NCI-H526 treated with DMSO at 0.1 percent for 48 hours (cell line): ENCODE data around the gene MRC1.

Source experiments
- DNase-seq: peaks from one replicate; lab custom pipeline; 2025; lab: John Stamatoyannopoulos, UW

MRC1 gene

DNA sequence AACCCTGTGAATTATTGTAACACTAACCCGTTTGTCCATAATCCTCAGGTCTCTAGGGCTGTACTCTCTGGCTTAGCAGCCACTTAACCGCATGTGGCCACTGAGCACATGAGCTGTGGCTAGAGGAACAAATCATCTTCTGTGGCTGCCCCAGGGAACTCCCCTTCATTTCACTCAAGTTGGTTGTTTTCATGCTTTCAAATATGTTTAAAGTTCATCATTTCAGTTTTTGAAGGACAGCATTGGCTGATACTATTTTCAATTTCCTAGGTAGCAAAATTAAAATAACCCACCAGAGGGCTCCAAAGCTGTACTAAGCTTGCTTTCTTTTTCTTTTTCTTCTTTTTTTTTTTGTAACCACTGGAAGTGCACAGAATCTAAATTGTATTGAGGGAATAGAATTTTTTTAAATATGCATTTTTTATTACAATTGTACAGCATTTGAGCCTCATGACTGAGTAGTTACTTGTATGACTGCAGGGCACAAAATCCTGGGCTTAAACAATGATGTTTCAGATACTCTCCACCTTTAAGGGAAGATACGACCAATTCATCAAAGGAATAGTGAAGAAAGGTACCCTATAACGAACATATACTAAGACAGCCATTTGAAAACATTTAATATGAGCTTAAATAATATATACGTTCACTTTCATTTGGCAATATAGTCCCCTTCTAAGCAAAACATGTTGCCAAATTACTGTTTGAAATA lies 38.6 kb downstream of the MRC1 start:
- DNase-seq = no peak

DNA sequence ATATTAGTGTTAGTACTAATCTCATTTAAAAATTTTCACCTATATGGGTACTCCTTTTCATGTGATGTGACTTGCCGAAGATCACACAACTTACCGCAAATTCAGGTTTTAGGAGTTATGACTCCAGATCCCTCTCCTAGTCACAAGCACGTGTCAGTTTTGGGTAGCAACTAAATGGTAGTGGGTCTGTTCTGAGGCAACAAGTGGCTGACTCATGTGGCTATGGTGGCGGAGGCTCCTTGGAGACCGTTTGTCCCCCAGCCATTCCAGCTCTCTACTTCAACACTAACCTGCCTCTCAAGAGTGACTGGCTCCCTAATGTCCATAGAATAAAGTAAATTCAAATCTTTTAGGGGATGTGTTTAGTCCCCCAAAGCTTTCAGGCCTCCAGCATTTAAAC lies 39.5 kb downstream of the MRC1 start:
- no peak for DNase-seq

DNA sequence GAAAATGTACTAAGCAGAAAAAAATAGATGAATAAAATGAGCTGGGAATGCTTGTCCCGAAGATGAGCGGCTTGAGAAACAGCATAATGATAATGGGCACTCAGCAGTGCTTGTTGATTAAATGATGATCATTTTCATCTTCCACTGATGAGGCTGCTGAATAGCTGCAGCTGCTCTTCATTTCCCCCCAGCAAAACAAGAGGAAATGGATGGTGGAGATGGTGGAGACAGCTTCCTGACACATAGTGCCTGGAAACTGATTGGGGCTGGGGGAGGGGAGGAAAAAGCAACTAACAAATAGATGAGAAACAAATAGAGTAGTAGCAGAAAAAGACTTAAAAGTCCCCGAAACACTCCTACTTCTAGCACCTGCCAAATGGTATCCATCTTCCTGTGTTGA lies 41.4 kb downstream of the MRC1 start:
- no peak for DNase-seq

DNA sequence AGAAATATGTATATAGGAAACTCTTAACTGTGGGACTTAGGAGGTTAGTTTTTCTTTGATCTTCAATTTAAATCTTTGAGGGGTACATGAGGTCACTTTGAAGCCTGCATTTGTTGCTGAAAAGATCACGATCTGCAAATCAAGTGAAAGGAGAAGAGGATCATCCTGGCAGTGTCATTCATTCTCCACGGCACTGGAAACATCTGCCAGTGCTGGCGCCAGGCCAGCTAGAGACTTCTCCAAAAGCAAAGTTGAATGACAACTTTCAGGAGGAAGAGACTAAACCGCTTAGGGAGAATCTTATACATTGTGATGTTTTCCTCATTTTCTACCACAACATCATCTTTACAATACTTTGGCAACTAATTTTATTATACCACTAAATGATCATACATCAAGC lies 42.5 kb downstream of the MRC1 start:
- DNase-seq = no peak

GRCh38 chr10:17854044-17854652 lies 45.0 kb downstream of the MRC1 start:
- DNase-seq = no peak

DNA sequence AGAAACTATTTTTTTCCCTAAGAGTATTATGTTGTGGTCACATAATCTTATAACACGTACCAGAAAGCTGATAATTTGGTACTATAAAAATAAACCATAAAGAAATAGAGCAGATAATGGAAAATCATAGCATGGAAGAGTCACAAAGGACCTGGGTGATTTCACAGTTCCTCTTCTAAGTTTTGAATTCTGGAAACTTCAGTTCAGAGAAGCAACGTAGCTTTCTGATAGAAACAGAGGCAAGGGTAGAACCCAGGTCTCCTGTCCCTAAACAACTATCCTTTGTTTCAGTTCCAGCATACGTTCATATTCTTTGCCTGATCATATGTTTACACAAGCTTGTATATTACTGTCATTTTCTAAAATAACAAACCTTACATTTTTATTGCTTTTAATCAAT lies 47.9 kb downstream of the MRC1 start:
- no peak for DNase-seq

DNA sequence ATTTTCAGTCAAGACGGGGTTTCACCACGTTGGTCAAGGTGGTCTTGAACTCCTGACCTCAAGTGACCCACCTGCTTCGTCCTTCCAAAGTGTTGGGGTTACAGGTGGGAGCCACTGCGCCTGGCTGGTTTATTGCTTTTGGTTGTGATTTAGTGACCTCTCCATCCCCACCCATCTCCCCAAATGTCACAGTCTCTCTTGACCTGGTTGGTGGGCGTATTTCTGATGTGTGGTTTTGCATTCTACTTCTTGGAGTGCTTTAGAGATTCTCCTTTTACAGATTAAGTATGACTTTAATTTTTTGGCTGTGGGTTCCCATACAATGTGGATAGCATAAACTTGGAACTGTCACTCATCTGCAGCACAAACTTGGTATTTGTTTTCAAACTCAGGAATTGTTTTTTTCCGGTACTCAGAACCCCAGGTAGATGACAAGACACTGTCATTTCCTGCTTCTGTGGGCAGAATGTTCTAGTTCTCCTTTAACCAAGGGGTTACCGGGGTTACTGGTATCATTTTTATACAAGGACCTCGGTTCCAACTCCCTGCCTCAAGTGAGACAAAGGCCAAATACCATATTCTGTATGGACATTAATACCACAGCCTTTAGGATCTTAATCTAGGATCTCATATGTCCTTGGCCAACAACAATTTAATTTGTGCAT lies 50.5 kb downstream of the MRC1 start:
- DNase-seq = no peak

- DNase-seq = no peak
These were observed 52.6 kb downstream of the MRC1 start for GRCh38 chr10:17861760-17862159.

DNA sequence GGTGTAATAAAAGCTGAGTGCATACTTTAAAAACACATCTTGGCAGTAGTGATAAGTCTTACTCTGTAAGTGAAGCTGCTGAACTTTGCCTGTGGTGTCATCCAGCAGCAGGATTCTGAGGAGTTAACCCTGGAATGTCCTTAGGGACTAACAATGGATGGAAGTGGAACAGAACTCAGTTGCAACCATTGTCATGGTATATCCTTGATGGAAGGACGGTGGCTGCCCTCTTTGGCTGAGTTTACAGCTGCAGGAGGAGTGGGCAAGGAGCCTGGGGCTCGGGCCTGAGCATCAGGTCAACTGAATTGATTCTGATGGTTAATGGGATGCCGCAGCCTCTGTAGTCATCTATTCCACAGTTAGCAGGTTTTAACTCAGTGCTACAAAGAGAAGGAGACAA lies 56.2 kb downstream of the MRC1 start:
- no peak for DNase-seq

DNA sequence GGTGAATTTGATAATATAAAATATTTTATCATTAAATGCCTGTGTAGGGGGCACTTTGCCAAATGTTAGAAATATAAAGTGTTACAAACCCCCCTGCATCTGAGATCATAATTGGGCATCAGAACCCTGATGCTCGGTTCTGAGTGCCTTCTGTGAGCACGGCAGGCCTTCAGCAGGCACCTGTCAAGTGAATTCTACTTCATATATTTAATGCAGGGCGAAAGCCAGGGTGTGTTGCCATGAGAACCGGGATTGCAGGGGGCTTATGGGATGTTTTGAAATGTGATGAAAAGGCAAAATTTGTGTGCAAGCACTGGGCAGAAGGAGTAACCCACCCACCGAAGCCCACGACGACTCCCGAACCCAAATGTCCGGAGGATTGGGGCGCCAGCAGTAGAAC lies 57.2 kb downstream of the MRC1 start:
- no peak for DNase-seq

GRCh38 chr10:17867056-17867455 lies 57.9 kb downstream of the MRC1 start:
- no peak for DNase-seq

DNA sequence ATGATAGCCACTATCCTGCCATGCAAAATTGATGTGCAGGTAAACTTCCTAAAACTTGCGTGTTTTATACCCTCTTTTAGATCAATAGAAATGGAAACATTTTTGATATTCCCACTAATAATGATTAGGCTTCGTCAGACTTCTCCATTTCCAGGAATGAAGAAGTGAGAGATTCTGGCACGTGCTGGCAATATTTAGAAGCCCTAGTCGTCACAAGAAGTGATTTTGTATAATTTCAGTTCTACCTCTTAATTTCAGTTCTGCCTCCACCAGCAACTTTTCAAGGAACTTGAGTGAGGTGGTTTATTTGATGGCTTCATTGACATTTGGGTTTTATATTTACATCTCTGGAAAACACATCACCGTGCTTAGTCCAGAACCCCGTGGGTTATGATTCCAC lies 61.9 kb downstream of the MRC1 start:
- DNase-seq = no peak

DNA sequence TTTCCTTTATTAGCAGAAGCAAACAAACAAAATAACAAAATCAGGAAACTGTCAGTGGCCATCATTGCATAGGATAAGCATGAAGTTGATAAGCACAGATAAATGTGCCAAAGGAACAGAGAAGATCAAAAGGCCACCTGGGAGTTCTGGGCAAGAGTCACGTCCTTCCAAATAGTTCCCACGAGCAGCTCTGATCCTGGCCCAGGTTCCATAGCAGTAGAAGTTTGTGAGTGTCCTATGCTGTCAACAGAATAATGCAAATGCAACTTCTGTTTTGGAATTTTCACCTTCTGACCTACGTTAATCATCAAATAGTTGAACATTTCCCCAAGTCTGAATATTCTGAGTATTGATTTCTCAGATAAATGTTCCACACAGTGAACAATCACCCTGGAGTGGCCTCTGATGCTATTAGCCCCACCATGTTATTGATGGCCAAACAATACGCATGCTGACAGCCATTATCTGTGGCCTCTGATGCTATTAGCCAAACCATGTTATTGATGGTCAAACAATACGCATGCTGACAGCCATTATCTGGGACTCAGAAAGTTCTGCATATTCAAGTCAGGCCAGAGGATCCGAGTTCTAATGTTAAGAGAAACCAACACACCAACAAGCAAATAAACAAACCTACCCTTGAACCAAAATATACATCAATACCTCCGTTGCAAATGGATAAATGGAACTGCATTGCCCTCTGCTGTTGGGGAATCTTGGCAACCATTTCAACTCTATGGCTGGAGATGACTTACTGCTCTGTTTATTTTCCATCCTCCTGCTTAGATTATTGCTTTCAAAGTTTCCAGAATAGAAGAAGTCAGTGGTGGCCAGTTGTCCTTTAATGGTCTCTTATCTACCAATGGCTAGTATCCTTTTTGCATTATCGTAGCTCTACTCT lies 63.3 kb downstream of the MRC1 start:
- no peak for DNase-seq

DNA sequence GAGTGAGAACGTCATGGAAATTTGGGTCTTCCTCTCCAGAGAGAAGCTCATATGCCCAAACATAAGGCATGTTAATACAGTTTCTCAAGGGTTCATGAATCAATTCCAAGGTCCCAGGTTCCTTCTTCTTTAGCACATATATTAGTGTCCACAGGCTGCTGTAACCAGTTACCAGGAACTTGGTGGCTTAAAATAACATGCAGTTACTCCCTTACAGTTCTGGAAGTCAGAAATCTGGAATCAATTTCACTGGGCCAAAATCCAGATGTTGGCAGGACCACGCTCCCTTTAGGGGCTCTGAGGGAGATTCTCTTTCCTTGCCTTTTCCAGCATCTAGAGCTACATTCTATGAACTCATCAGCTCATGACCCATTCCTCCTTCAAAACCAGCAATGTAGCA lies 64.8 kb downstream of the MRC1 start:
- no peak for DNase-seq

DNA sequence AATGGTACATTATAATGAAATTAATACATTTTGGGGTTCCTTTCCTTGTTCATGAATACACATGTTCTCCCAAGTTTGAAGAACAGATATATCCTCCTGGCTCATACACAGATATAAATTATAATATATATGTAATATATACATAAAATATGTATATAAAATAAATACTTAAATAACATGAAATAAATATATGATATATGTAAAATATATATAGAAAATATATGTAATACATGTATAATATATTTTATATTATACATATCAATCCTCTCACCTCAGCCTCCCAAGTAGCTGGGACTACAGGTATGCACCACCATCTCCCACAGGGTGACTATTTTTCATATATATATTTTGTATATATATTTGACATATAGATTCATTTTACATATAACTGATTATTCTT lies 68.0 kb downstream of the MRC1 start:
- DNase-seq = no peak

DNA sequence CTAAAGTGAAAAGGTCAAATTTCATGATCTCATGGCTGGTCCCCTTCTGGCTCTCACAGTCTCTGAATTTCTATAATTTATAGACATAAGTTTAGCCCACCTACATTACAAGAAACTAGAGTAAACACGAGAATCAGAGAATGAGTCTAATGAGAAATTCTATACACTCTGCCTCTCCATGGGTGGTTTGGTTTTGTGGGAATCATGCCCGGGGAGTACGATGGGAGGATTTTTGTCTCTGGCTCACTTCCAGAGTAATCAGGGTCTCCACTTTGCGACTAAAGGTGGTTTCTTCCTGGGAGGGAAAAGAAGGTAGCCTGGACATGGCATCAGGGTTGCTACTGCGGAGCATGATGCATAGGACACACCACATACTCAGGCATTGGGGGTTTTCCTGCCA lies 69.7 kb downstream of the MRC1 start:
- DNase-seq = no peak

DNA sequence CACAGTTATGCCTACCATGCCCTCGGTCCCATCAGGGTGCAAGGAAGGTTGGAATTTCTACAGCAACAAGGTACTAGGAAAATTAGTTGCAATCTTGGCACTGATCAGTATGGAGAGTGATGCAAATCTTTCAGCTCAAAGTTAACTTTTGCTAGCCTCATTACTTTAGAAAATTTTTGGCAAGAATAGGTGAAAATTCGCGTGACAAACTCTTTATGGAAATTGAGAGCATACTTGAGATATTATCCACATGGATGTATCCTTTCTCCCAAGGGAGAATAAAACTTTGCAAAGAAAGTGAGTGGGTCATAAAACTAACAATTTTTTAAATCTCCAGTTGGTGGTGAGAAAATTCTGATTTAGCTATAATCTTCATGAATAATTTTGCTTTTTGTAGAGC lies 71.5 kb downstream of the MRC1 start:
- DNase-seq = no peak

GRCh38 chr10:17882557-17882956 lies 73.4 kb downstream of the MRC1 start:
- DNase-seq = no peak

DNA sequence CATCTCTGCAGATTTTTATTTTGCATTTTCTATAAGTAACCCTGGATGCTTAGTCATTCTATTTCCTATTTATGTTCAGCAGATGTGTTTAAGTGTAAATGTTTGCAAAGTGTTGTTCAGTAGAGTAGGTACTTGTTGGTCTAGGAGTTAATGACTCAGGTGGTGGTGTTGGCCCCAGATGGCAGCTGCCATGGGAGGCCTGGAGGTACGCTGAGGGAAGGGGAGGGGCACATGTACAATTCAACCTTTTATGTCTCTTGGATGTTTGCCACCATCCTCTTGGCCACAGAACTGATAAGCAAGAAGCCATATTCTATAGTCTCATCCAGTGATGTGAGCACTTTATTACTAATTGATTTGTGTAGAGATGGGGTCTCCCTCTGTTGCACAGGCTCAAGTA lies 74.5 kb downstream of the MRC1 start:
- DNase-seq = no peak

- DNase-seq = no peak
These were observed 79.0 kb downstream of the MRC1 start for GRCh38 chr10:17888189-17888588.

DNA sequence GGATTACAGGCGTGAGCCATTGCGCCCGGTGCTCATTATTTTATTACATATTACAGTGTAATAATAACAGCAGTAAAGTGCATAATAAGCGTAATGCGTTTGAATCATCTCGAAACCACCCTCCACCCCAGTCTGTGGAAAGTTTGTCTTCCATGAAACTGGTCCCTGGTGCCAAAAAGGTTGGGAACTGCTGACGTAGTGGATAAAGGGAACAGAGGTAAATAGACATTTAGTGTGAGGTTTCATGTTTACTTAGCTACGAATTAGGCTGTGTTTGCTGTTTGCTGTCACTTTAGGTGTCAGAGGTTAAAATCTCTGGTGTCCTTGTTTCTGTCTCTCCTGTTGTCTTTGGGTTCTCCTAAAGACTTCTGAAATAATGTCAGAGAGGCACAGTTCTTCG lies 82.3 kb downstream of the MRC1 start:
- DNase-seq = no peak

GRCh38 chr10:17904564-17904963 lies 95.4 kb downstream of the MRC1 start:
- DNase-seq = no peak

DNA sequence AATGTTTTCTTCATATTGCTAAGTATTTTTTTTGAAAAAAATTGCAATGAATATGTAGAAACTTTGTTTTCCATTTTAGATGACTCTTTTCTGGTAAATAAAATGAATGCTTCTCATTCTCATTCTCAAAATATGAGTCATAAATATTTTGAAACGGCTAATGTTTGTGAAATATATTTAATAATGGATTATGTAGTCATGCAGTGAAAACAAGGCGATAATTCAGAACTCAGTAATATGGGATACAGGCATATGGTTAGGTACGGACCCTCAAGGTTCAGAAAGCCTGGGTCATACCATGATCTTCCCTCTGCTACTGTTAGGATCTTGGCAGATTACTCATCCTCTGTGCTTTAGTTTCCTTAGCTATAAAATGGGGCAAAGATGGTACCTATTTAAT lies 96.3 kb downstream of the MRC1 start:
- DNase-seq = no peak
